ENCODE results near the gene KCTD3. TPM values are rescaled to one million over a fixed set of nuclear protein-coding genes. Genes with fewer than 3 reads are reported as not detected.

Gene KCTD3
- total RNA-seq, 1 donor from 2014 or later = 25.2 TPM

DNA sequence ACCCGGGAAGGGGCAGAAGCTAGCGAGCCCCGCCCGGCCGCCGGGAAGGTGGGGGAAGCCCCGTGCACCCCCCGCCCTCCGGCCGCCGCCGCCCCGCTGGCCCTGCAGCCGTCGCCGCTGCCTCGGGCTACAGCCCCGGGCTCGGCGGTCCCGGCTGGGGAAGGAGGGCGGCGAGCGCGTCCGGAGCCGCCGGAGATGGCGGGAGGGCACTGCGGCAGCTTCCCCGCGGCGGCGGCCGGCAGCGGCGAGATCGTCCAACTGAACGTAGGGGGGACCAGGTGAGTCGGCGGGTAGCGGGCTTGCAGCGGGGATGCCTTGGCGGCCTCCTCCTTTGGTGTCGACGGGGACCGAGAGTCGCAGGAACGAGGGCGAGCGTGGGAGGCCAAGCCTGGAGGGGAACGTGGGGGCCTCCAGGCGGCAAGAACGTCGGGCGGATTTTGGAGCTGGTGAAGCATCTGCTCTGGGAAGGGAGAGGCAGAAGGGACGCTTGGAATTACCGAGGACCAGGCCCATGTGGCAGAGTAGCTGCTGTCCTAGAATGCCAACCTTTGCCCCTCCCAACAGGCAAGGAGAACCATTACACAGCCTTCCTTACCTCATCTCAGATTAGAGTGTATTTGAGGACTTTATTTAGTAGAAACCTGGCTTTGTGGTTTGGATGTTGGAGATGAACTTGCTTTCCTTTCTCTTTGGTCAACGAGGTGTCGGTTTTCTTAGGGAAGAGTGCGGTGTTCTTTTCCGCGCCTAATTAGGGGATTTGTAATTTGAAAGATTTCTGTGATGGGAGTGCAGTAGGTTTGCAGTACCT, 591 bp downstream of the KCTD3 start:
- FAIRE-seq (no peak), DNase-seq (ENCODE audit: low read depth) (peak; percentile 46)
- H3K4me3 Mint-ChIP-seq (ENCODE audit: unreplicated experiment) = peak overlapping the region; percentile 93
- no peaks in the 10 kb centered on the region for H3K36me3 Mint-ChIP-seq (ENCODE audit: low read depth, unreplicated experiment)
- H3K27me3 Mint-ChIP-seq (ENCODE audit: low read depth, unreplicated experiment) = no peaks in the 10 kb centered on the region
- peaks cover 10% of the 10 kb centered on the region for H3K4me1 ChIP-seq (ENCODE audit: insufficient read depth, low read length)
- peak overlapping the region; percentile 86 for H3K4me3 ChIP-seq (ENCODE audit: insufficient read depth, low read depth, low read length)
- H3K27ac ChIP-seq (ENCODE audit: low read depth, low read length) = peak overlapping the region; percentile 85
- no peaks in the 10 kb centered on the region for H3K9me3 ChIP-seq (ENCODE audit: insufficient read depth, low read depth, low read length)
- peak overlapping the region; percentile 55 for H3K27ac Mint-ChIP-seq (ENCODE audit: unreplicated experiment)
- H3K9ac ChIP-seq (ENCODE audit: low read length) = peak overlapping the region; percentile 87
- H3K4me1 Mint-ChIP-seq (ENCODE audit: low read depth, unreplicated experiment) = peaks cover 10% of the 10 kb centered on the region
- no peaks in the 10 kb centered on the region for H3K9me3 Mint-ChIP-seq (ENCODE audit: unreplicated experiment)
- TF ChIP-seq, protein P1, sequence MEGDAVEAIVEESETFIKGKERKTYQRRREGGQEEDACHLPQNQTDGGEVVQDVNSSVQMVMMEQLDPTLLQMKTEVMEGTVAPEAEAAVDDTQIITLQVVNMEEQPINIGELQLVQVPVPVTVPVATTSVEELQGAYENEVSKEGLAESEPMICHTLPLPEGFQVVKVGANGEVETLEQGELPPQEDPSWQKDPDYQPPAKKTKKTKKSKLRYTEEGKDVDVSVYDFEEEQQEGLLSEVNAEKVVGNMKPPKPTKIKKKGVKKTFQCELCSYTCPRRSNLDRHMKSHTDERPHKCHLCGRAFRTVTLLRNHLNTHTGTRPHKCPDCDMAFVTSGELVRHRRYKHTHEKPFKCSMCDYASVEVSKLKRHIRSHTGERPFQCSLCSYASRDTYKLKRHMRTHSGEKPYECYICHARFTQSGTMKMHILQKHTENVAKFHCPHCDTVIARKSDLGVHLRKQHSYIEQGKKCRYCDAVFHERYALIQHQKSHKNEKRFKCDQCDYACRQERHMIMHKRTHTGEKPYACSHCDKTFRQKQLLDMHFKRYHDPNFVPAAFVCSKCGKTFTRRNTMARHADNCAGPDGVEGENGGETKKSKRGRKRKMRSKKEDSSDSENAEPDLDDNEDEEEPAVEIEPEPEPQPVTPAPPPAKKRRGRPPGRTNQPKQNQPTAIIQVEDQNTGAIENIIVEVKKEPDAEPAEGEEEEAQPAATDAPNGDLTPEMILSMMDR (IDR thresholded peaks at IDR 0.05; ENCODE audit: insufficient read depth, low read depth, low read length) = no peak
- no peak for TF ChIP-seq EZH2 (IDR thresholded peaks at IDR 0.05; ENCODE audit: insufficient read depth, low read length)
- H4K20me1 ChIP-seq (ENCODE audit: insufficient read depth, low read length) = peaks cover 12% of the 10 kb centered on the region
- peak overlapping the region; percentile 95 for H2AFZ ChIP-seq (ENCODE audit: low read depth, low read length)
- no peaks in the 10 kb centered on the region for H3K27me3 ChIP-seq (ENCODE audit: insufficient read depth, low read length)
- H3K79me2 ChIP-seq (ENCODE audit: insufficient read depth, low read length) = peaks cover 59% of the 10 kb centered on the region
- H3K4me2 ChIP-seq (ENCODE audit: low read length) = peak overlapping the region; percentile 96
- no peaks in the 10 kb centered on the region for H3K36me3 ChIP-seq (ENCODE audit: insufficient read depth, low read length)

DNA sequence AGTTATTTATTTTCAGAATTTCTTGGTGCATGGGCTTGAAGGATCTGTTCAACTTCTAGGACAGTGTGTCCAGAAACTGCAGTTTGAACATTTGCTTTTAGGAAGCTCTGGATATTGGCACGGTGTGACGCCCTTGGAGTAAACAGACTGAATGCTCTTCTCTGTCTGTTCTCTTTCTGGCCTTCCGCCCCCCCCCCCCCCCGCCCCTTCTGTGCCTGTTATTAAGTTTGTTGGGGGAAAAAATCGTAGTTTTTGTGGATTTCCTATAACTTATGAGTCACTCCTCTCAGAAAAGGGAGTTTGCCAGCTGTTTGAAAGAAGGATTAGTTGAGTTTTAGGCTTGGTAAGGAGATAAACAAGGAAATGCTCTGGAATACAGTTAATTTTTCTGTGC, 1.2 kb downstream of the KCTD3 start:
- peak overlapping the region; percentile 95 for H2AFZ ChIP-seq (ENCODE audit: low read depth, low read length)
- H4K20me1 ChIP-seq (ENCODE audit: insufficient read depth, low read length) = peaks cover 16% of the 10 kb centered on the region
- no peaks in the 10 kb centered on the region for H3K9me3 Mint-ChIP-seq (ENCODE audit: unreplicated experiment)
- no peaks in the 10 kb centered on the region for H3K36me3 ChIP-seq (ENCODE audit: insufficient read depth, low read length)
- TF ChIP-seq EZH2 (IDR thresholded peaks at IDR 0.05; ENCODE audit: insufficient read depth, low read length) = no peak
- TF ChIP-seq, protein P1 (IDR thresholded peaks at IDR 0.05; ENCODE audit: insufficient read depth, low read depth, low read length) = no peak
- no peak for FAIRE-seq
- peak overlapping the region; percentile 85 for H3K27ac ChIP-seq (ENCODE audit: low read depth, low read length)
- H3K79me2 ChIP-seq (ENCODE audit: insufficient read depth, low read length) = peaks cover 65% of the 10 kb centered on the region
- peak overlapping the region; percentile 55 for H3K27ac Mint-ChIP-seq (ENCODE audit: unreplicated experiment)
- H3K4me1 Mint-ChIP-seq (ENCODE audit: low read depth, unreplicated experiment) = peaks cover 10% of the 10 kb centered on the region
- no peaks in the 10 kb centered on the region for H3K27me3 ChIP-seq (ENCODE audit: insufficient read depth, low read length)
- H3K4me3 Mint-ChIP-seq (ENCODE audit: unreplicated experiment) = peak overlapping the region; percentile 93
- peak overlapping the region; percentile 86 for H3K4me3 ChIP-seq (ENCODE audit: insufficient read depth, low read depth, low read length)
- H3K27me3 Mint-ChIP-seq (ENCODE audit: low read depth, unreplicated experiment) = no peaks in the 10 kb centered on the region
- peak overlapping the region; percentile 96 for H3K4me2 ChIP-seq (ENCODE audit: low read length)
- peaks cover 10% of the 10 kb centered on the region for H3K4me1 ChIP-seq (ENCODE audit: insufficient read depth, low read length)
- peak; percentile 40 for DNase-seq (ENCODE audit: low read depth)
- H3K36me3 Mint-ChIP-seq (ENCODE audit: low read depth, unreplicated experiment) = no peaks in the 10 kb centered on the region
- H3K9ac ChIP-seq (ENCODE audit: low read length) = peak overlapping the region; percentile 87
- no peaks in the 10 kb centered on the region for H3K9me3 ChIP-seq (ENCODE audit: insufficient read depth, low read depth, low read length)
